WTC11 (cell line): ENCODE data around the gene LOXL1. TPM values are rescaled to one million over a fixed set of nuclear protein-coding genes. Genes with fewer than 3 reads are reported as not detected.

ENCODE experiments used
- ATAC-seq: fragments of 200-7000 bp; cut with Tn5 transposase; 2 replicates; pipeline ENCODE4 v1.10.0; 2021; ENCODE audit warnings: mild to moderate bottlenecking, moderate library complexity
- CTCF ChIA-PET: fragments of 300-600 bp; sonication (Branson Sonifier 250); formaldehyde crosslinking; loops from one replicate; lab custom pipeline; 2021; ENCODE audit warnings: antibody characterized with exemption; lab: Charles Lee
- POLR2A ChIA-PET: fragments of 350-600 bp; sonication (Branson Sonifier 250); formaldehyde crosslinking; loops from one replicate; lab custom pipeline; 2021; ENCODE audit warnings: antibody characterized with exemption; lab: Charles Lee
- DNase-seq: peaks from one replicate; pipeline ENCODE4 v3.0.0; 2021; ENCODE audit warnings: low spot score
- H3K27ac Mint-ChIP-seq: 2 replicates; pipeline ENCODE4 v1.8.0; 2021; ENCODE audit warnings: mixed read lengths
- H3K27me3 Mint-ChIP-seq: 2 replicates; pipeline ENCODE4 v1.8.0; 2021; ENCODE audit warnings: low read depth, mild to moderate bottlenecking, moderate library complexity, mixed read lengths
- H3K36me3 Mint-ChIP-seq: 2 replicates; pipeline ENCODE4 v1.8.0; 2021; ENCODE audit warnings: mixed read lengths
- H3K4me1 Mint-ChIP-seq: 2 replicates; pipeline ENCODE4 v1.8.0; 2022; ENCODE audit warnings: mixed read lengths
- H3K4me3 Mint-ChIP-seq: 2 replicates; pipeline ENCODE4 v1.8.0; 2021; ENCODE audit warnings: mild to moderate bottlenecking, moderate library complexity, mixed read lengths
- H3K9me3 Mint-ChIP-seq: 2 replicates; pipeline ENCODE4 v1.8.0; 2021; ENCODE audit warnings: mixed read lengths
- CDX4 ChIP-seq: fragments of 250-450 bp; sonication (Bioruptor Pico); IDR thresholded peaks from 2 replicates; pipeline ENCODE4 v1.9.0; 2021; ENCODE audit warnings: moderate library complexity, mild to moderate bottlenecking, inconsistent platforms, borderline replicate concordance
- CREM ChIP-seq: sonication (generic); formaldehyde crosslinking; IDR thresholded peaks from 2 replicates; pipeline ENCODE4 v1.8.1; 2022; ENCODE audit warnings: mild to moderate bottlenecking, missing genetic modification reagents, moderate library complexity
- ESRRA ChIP-seq: sonication (generic); formaldehyde crosslinking; IDR thresholded peaks from 2 replicates; pipeline ENCODE4 v1.8.1; 2022; ENCODE audit warnings: mild to moderate bottlenecking, missing genetic modification reagents, borderline replicate concordance
- FOXP4 ChIP-seq: sonication (generic); formaldehyde crosslinking; IDR thresholded peaks from 2 replicates; pipeline ENCODE4 v1.8.0; 2022; ENCODE audit warnings: mild to moderate bottlenecking, missing genetic modification reagents
- HMGA2 ChIP-seq: fragments of 250-450 bp; sonication (Bioruptor Pico); IDR thresholded peaks from 2 replicates; pipeline ENCODE4 v1.4.0; 2021; ENCODE audit warnings: mild to moderate bottlenecking, moderate library complexity
- HMGXB4 ChIP-seq: sonication (generic); formaldehyde crosslinking; IDR thresholded peaks from 2 replicates; pipeline ENCODE4 v1.8.1; 2023; ENCODE audit warnings: mild to moderate bottlenecking, moderate library complexity, missing genetic modification reagents
- IRF1 ChIP-seq: sonication (generic); formaldehyde crosslinking; IDR thresholded peaks from 2 replicates; pipeline ENCODE4 v1.8.0; 2023; ENCODE audit warnings: missing genetic modification reagents
- IRF2 ChIP-seq: sonication (generic); formaldehyde crosslinking; IDR thresholded peaks from 2 replicates; pipeline ENCODE4 v1.8.0; 2022; ENCODE audit warnings: low read depth, missing genetic modification reagents, borderline replicate concordance
- JUN ChIP-seq: sonication (generic); formaldehyde crosslinking; IDR thresholded peaks from 2 replicates; pipeline ENCODE4 v1.8.0; 2023; ENCODE audit warnings: mild to moderate bottlenecking, missing genetic modification reagents
- MAX ChIP-seq: sonication (generic); formaldehyde crosslinking; IDR thresholded peaks from 2 replicates; pipeline ENCODE4 v1.8.0; 2022; ENCODE audit warnings: mild to moderate bottlenecking, missing genetic modification reagents
- MXD4 ChIP-seq: fragments of 250-450 bp; sonication (Bioruptor Pico); IDR thresholded peaks from 2 replicates; pipeline ENCODE4 v1.8.0; 2021; ENCODE audit warnings: mild to moderate bottlenecking, moderate library complexity, borderline replicate concordance
- NFE2L1 ChIP-seq: sonication (generic); formaldehyde crosslinking; IDR thresholded peaks from 2 replicates; pipeline ENCODE4 v1.8.1; 2023; ENCODE audit warnings: missing genetic modification reagents
- NR2C2 ChIP-seq: sonication (generic); formaldehyde crosslinking; IDR thresholded peaks from 2 replicates; pipeline ENCODE4 v1.8.0; 2022; ENCODE audit warnings: mild to moderate bottlenecking, missing genetic modification reagents
- PRRX2 ChIP-seq: fragments of 250-450 bp; sonication (Bioruptor Pico); IDR thresholded peaks from 2 replicates; pipeline ENCODE4 v1.8.0; 2021; ENCODE audit warnings: mild to moderate bottlenecking
- RELA ChIP-seq: sonication (generic); formaldehyde crosslinking; IDR thresholded peaks from 2 replicates; pipeline ENCODE4 v1.8.1; 2022; ENCODE audit warnings: missing genetic modification reagents, mild to moderate bottlenecking, borderline replicate concordance
- RORB ChIP-seq: fragments of 250-450 bp; sonication (Bioruptor Pico); IDR thresholded peaks from 2 replicates; pipeline ENCODE4 v1.9.0; 2021; ENCODE audit warnings: mild to moderate bottlenecking
- SOX15 ChIP-seq: fragments of 250-450 bp; sonication (Bioruptor Pico); IDR thresholded peaks from 2 replicates; pipeline ENCODE4 v1.9.0; 2021; ENCODE audit warnings: mild to moderate bottlenecking
- TCF7 ChIP-seq: sonication (generic); formaldehyde crosslinking; IDR thresholded peaks from 2 replicates; pipeline ENCODE4 v1.8.0; 2022; ENCODE audit warnings: mild to moderate bottlenecking, low read depth, missing genetic modification reagents, moderate library complexity
- ZNF281 ChIP-seq: sonication (generic); formaldehyde crosslinking; IDR thresholded peaks from 2 replicates; pipeline ENCODE4 v1.8.0; 2023; ENCODE audit warnings: mild to moderate bottlenecking, missing genetic modification reagents
- ZNF396 ChIP-seq: fragments of 250-450 bp; sonication (Bioruptor Pico); IDR thresholded peaks from 2 replicates; pipeline ENCODE4 v1.8.0; 2021; ENCODE audit warnings: mild to moderate bottlenecking, moderate library complexity, borderline replicate concordance
- ZNF512 ChIP-seq: sonication (generic); formaldehyde crosslinking; IDR thresholded peaks from 2 replicates; pipeline ENCODE4 v1.8.1; 2022; ENCODE audit warnings: missing genetic modification reagents, borderline replicate concordance
- ZNF671 ChIP-seq: fragments of 250-450 bp; sonication (Bioruptor Pico); IDR thresholded peaks from 2 replicates; pipeline ENCODE4 v1.8.0; 2021; ENCODE audit warnings: mild to moderate bottlenecking
- total RNA-seq: library from RNA; stranded (reverse); gene quantifications from 3 replicates; pipeline ENCODE4 v1.2.3, GENCODE V29; 2021

The LOXL1 gene
- total RNA-seq, 1 experiment from 2014 or later, result 10.6 TPM

- TF ChIP-seq ZNF512 (CRISPR knock-in tag) (no peak), CREM (CRISPR knock-in tag) (no peak), CDX4 (CRISPR knock-in tag) (no peak), ZNF671 (CRISPR knock-in tag) (no peak), ZNF396 (CRISPR knock-in tag) (no peak)
- TF ChIP-seq, all 79 proteins: peak for 0
Measured at GRCh38 chr15:73955326-73955725, 29.1 kb downstream of the LOXL1 start (continued).

- POLR2A ChIA-PET, result no interaction called here
- DNase-seq, result no peak
- peaks cover 10% of the 10 kb centered on the region for H3K4me1 Mint-ChIP-seq
- CTCF ChIA-PET, result interaction anchor here (0.7 to 1.3 kb wide), 5 partner anchors 8 to 88 kb away, joined by 3 to 6 read pairs (median 3); no protein-coding TSS in a partner anchor
- H3K27me3 Mint-ChIP-seq, result no peaks in the 10 kb centered on the region; the same call in 1 of the 2 replicates
- no peaks in the 10 kb centered on the region for H3K36me3 Mint-ChIP-seq
- no peak overlapping the region for H3K4me3 Mint-ChIP-seq
- no peaks in the 10 kb centered on the region for H3K9me3 Mint-ChIP-seq
- H3K27ac Mint-ChIP-seq, result no peak overlapping the region
- no peak for ATAC-seq
- no peak for TF ChIP-seq CDX4 (CRISPR knock-in tag)
- TF ChIP-seq ZNF281 (CRISPR knock-in tag), result no peak
- TF ChIP-seq MAX (CRISPR knock-in tag), result no peak
- TF ChIP-seq HMGA2, result no peak
- no peak for TF ChIP-seq ESRRA
Measured at GRCh38 chr15:73955861-73956742, 29.8 kb downstream of the LOXL1 start.

GRCh38 chr15:73956743-73957135 is 30.5 kb downstream of the LOXL1 start:
- H3K4me3 Mint-ChIP-seq, result no peak overlapping the region
- peaks cover 6% of the 10 kb centered on the region for H3K4me1 Mint-ChIP-seq
- ChIA-PET POLR2A (no interaction called here), CTCF (interaction anchor here (0.7 to 1.3 kb wide), 5 partner anchors 8 to 88 kb away, joined by 3 to 6 read pairs (median 3); no protein-coding TSS in a partner anchor)
- H3K9me3 Mint-ChIP-seq, result no peaks in the 10 kb centered on the region
- H3K27ac Mint-ChIP-seq, result no peak overlapping the region
- ATAC-seq, result no peak
- no peak for DNase-seq
- no peaks in the 10 kb centered on the region; the same call in 1 of the 2 replicates for H3K27me3 Mint-ChIP-seq
- no peaks in the 10 kb centered on the region for H3K36me3 Mint-ChIP-seq
- TF ChIP-seq JUN (CRISPR knock-in tag) (no peak), HMGXB4 (CRISPR knock-in tag) (no peak), IRF1 (CRISPR knock-in tag) (no peak), RELA (CRISPR knock-in tag) (no peak), NR2C2 (CRISPR knock-in tag) (no peak), PRRX2 (CRISPR knock-in tag) (no peak), MXD4 (CRISPR knock-in tag) (no peak), IRF2 (CRISPR knock-in tag) (no peak), TCF7 (CRISPR knock-in tag) (no peak), SOX15 (CRISPR knock-in tag) (no peak), FOXP4 (CRISPR knock-in tag) (no peak), NFE2L1 (CRISPR knock-in tag) (no peak), RORB (CRISPR knock-in tag) (no peak)
